ENCODE results near the gene WDR90.

The WDR90 gene

GRCh38 chr16:667113-667779, 18.1 kb downstream of the WDR90 start:
- H3K4me2 ChIP-seq (ENCODE audit: low read length), result peak overlapping the region; percentile 70
- peak overlapping the region; percentile 99 for H3K4me3 ChIP-seq (ENCODE audit: low read depth, low read length, poor library complexity, severe bottlenecking)
- H3K36me3 ChIP-seq (ENCODE audit: insufficient read depth, low read length), result peaks cover 42% of the 10 kb centered on the region
- H4K20me1 ChIP-seq (ENCODE audit: insufficient read depth, low read length), result no peaks in the 10 kb centered on the region
- no peaks in the 10 kb centered on the region for H3F3A ChIP-seq (ENCODE audit: insufficient read depth, low read length)
- no peak for TF ChIP-seq EZH2 (IDR thresholded peaks at IDR 0.05; ENCODE audit: borderline replicate concordance, low read length)
- no peak for TF ChIP-seq CTCF (IDR thresholded peaks at IDR 0.05; ENCODE audit: low read length)
- H3K9ac ChIP-seq (ENCODE audit: low read length), result peak overlapping the region; percentile 67
- H3K79me2 ChIP-seq (ENCODE audit: insufficient read depth, low read length), result no peaks in the 10 kb centered on the region
- no peaks in the 10 kb centered on the region for H3K27me3 ChIP-seq (ENCODE audit: insufficient read depth, low read length)
- H3K4me1 ChIP-seq (ENCODE audit: insufficient read depth, low read length, severe bottlenecking), result peaks cover 16% of the 10 kb centered on the region
- H2AFZ ChIP-seq (ENCODE audit: low read length), result 0 out of 2 replicates have a peak overlapping the region, but pooled peaks have one; percentile 52
- H3K9me2 ChIP-seq (ENCODE audit: low read depth, low read length), result no peaks in the 10 kb centered on the region
- H3K9me3 ChIP-seq (ENCODE audit: low read length), result no peaks in the 10 kb centered on the region
- peak overlapping the region; percentile 59 for H3K27ac ChIP-seq (ENCODE audit: low read depth, low read length, poor library complexity, severe bottlenecking)

GRCh38 chr16:667780-668518, 18.8 kb downstream of the WDR90 start, which contains the start of gene RHOT2:
Gene RHOT2 (plus strand): TSS chr16:668132. CDS start chr16:668200, 68 bp downstream.
- Histone ChIP-seq H3F3A (ENCODE audit: insufficient read depth, low read length) (no peaks in the 10 kb centered on the region), H3K27ac (ENCODE audit: low read depth, low read length, poor library complexity, severe bottlenecking) (peak within 1 kb of the TSS; percentile 59), H3K9ac (ENCODE audit: low read length) (peak within 1 kb of the TSS; percentile 99), H3K27me3 (ENCODE audit: insufficient read depth, low read length) (no peaks in the 10 kb centered on the region), H3K9me3 (ENCODE audit: low read length) (no peaks in the 10 kb centered on the region), H2AFZ (ENCODE audit: low read length) (0 out of 2 replicates have a peak within 1 kb of the TSS, but pooled peaks have one; percentile 52), H4K20me1 (ENCODE audit: insufficient read depth, low read length) (no peaks in the 10 kb centered on the region), H3K4me3 (ENCODE audit: low read depth, low read length, poor library complexity, severe bottlenecking) (peak within 1 kb of the TSS; percentile 99), H3K9me2 (ENCODE audit: low read depth, low read length) (no peaks in the 10 kb centered on the region), H3K79me2 (ENCODE audit: insufficient read depth, low read length) (no peaks in the 10 kb centered on the region), H3K4me2 (ENCODE audit: low read length) (peak within 1 kb of the TSS; percentile 84), H3K4me1 (ENCODE audit: insufficient read depth, low read length, severe bottlenecking) (peaks cover 16% of the 10 kb centered on the region), H3K36me3 (ENCODE audit: insufficient read depth, low read length) (peaks cover 42% of the 10 kb centered on the region)
- TF ChIP-seq CTCF (IDR thresholded peaks at IDR 0.05; ENCODE audit: low read length) (peak; percentile 94), EZH2 (IDR thresholded peaks at IDR 0.05; ENCODE audit: borderline replicate concordance, low read length) (no peak)

- Histone ChIP-seq H4K20me1 (ENCODE audit: insufficient read depth, low read length) (no peaks in the 10 kb centered on the region), H3K27ac (ENCODE audit: low read depth, low read length, poor library complexity, severe bottlenecking) (no peak overlapping the region), H3K4me3 (ENCODE audit: low read depth, low read length, poor library complexity, severe bottlenecking) (peak overlapping the region; percentile 99), H2AFZ (ENCODE audit: low read length) (no peak overlapping the region), H3K4me1 (ENCODE audit: insufficient read depth, low read length, severe bottlenecking) (peaks cover 16% of the 10 kb centered on the region), H3K27me3 (ENCODE audit: insufficient read depth, low read length) (no peaks in the 10 kb centered on the region), H3K4me2 (ENCODE audit: low read length) (peak overlapping the region; percentile 84), H3K36me3 (ENCODE audit: insufficient read depth, low read length) (peaks cover 48% of the 10 kb centered on the region), H3K9me3 (ENCODE audit: low read length) (no peaks in the 10 kb centered on the region), H3F3A (ENCODE audit: insufficient read depth, low read length) (no peaks in the 10 kb centered on the region), H3K9me2 (ENCODE audit: low read depth, low read length) (no peaks in the 10 kb centered on the region), H3K79me2 (ENCODE audit: insufficient read depth, low read length) (no peaks in the 10 kb centered on the region), H3K9ac (ENCODE audit: low read length) (peak overlapping the region; percentile 99)
- TF ChIP-seq CTCF (IDR thresholded peaks at IDR 0.05; ENCODE audit: low read length), result no peak
- TF ChIP-seq EZH2 (IDR thresholded peaks at IDR 0.05; ENCODE audit: borderline replicate concordance, low read length), result no peak
Observed at GRCh38 chr16:668519-669171, 19.5 kb downstream of the WDR90 start.
